Neuronal stem cell (in vitro differentiated cells): ENCODE data around the gene SPCS1. TPM values are rescaled to one million over a fixed set of nuclear protein-coding genes. Genes with fewer than 3 reads are reported as not detected.

Experiments used
- DNase-seq: peaks from one replicate; pipeline ENCODE4 v3.0.0-alpha.2; 2013; ENCODE audit warnings: low spot score
- H2AFZ ChIP-seq: one replicate; pipeline ENCODE4 v1.6.1; 2013; ENCODE audit warnings: mild to moderate bottlenecking, low read length, inconsistent platforms
- H2AK5ac ChIP-seq: 2 replicates; pipeline ENCODE4 v1.6.1; 2013; ENCODE audit warnings: low read depth, mild to moderate bottlenecking, inconsistent platforms, low read length, moderate library complexity, mixed read lengths
- H2BK120ac ChIP-seq: 2 replicates; pipeline ENCODE4 v1.6.1; 2013; ENCODE audit warnings: low read depth, mild to moderate bottlenecking, inconsistent platforms, low read length, moderate library complexity, mixed read lengths
- H2BK12ac ChIP-seq: one replicate; pipeline ENCODE4 v1.6.1; 2013; ENCODE audit warnings: low read length, inconsistent platforms
- H2BK15ac ChIP-seq: 2 replicates; pipeline ENCODE4 v1.6.1; 2013; ENCODE audit warnings: mild to moderate bottlenecking, low read length, inconsistent platforms, mixed read lengths
- H2BK5ac ChIP-seq: one replicate; pipeline ENCODE4 v1.6.1; 2013; ENCODE audit warnings: inconsistent platforms, mild to moderate bottlenecking, low read length, moderate library complexity
- H3K14ac ChIP-seq: one replicate; pipeline ENCODE4 v1.6.1; 2013; ENCODE audit warnings: low read length, inconsistent platforms
- H3K18ac ChIP-seq: 2 replicates; pipeline ENCODE4 v1.6.1; 2013; ENCODE audit warnings: low read length, inconsistent platforms
- H3K23ac ChIP-seq: 2 replicates; pipeline ENCODE4 v1.6.1; 2013; ENCODE audit warnings: low read depth, mild to moderate bottlenecking, mixed read lengths, low read length, inconsistent platforms; ENCODE audit not compliant: poor library complexity
- H3K27ac ChIP-seq: replicated peaks from 3 replicates; pipeline ENCODE4 v1.5.1; 2013; ENCODE audit warnings: low read length, inconsistent platforms
- H3K27me3 ChIP-seq, 3 experiments: 2 replicates each; pipeline ENCODE4 v1.6.1; 2013; ENCODE audit warnings: low read length in 3 of 3, mild to moderate bottlenecking in 2 of 3, inconsistent platforms in 1 of 3, low read depth in 1 of 3, mixed read lengths in 1 of 3, moderate library complexity in 1 of 3; ENCODE audit not compliant: control insufficient read depth in 3 of 3, insufficient read depth in 3 of 3
- H3K36me3 ChIP-seq, 2 donors: replicated peaks in 1 of 2; 2 replicates each; pipeline ENCODE4 v1.6.1; 2013; ENCODE audit warnings: low read length in 2 of 2; ENCODE audit not compliant: control insufficient read depth in 2 of 2, insufficient read depth in 2 of 2
- H3K4ac ChIP-seq: 2 replicates; pipeline ENCODE4 v1.6.1; 2013; ENCODE audit warnings: inconsistent platforms, mild to moderate bottlenecking, low read length, moderate library complexity
- H3K4me1 ChIP-seq, 2 donors: 1 replicate in 1 of 2; 2 replicates in 1 of 2; pipeline ENCODE4 v1.6.1; 2013; ENCODE audit warnings: low read length in 2 of 2, low read depth in 1 of 2; ENCODE audit not compliant: control insufficient read depth in 2 of 2, insufficient read depth in 1 of 2
- H3K4me2 ChIP-seq: one replicate; pipeline ENCODE4 v1.6.1; 2013; ENCODE audit warnings: mild to moderate bottlenecking, low read length, inconsistent platforms; ENCODE audit not compliant: insufficient read depth, poor library complexity, severe bottlenecking
- H3K4me3 ChIP-seq, 2 donors: 2 replicates each; pipeline ENCODE4 v1.5.1; 2013; ENCODE audit warnings: low read length in 2 of 2, mild to moderate bottlenecking in 2 of 2, inconsistent platforms in 1 of 2, moderate library complexity in 1 of 2
- H3K79me1 ChIP-seq: one replicate; pipeline ENCODE4 v1.6.1; 2013; ENCODE audit warnings: low read depth, mild to moderate bottlenecking, inconsistent platforms, low read length, moderate library complexity
- H3K9ac ChIP-seq: one replicate; pipeline ENCODE4 v1.6.1; 2013; ENCODE audit warnings: mild to moderate bottlenecking, low read depth, low read length, inconsistent platforms; ENCODE audit not compliant: poor library complexity
- H3K9me3 ChIP-seq, 2 donors: replicated peaks in 1 of 2; 2 replicates each; pipeline versions ENCODE3 to v1.6.1; 2013; ENCODE audit warnings: low read length in 2 of 2, mild to moderate bottlenecking in 2 of 2, inconsistent platforms in 1 of 2, low read depth in 1 of 2, mixed read lengths in 1 of 2, moderate library complexity in 1 of 2; ENCODE audit not compliant: control insufficient read depth in 2 of 2, insufficient read depth in 1 of 2
- H4K8ac ChIP-seq: one replicate; pipeline ENCODE4 v1.6.1; 2013; ENCODE audit warnings: low read depth, mild to moderate bottlenecking, inconsistent platforms, low read length, moderate library complexity
- H4K91ac ChIP-seq: one replicate; pipeline ENCODE4 v1.6.1; 2013; ENCODE audit warnings: low read length, low read depth, mild to moderate bottlenecking, inconsistent platforms; ENCODE audit not compliant: poor library complexity
- WGBS, 2 donors: extraction: QIAGEN DNeasy Blood & Tissue Kit; methylation state at CpG; one replicate each; pipeline ENCODE4 v1.1.7; 2013; ENCODE audit warnings: missing lambda C conversion rate in 2 of 2, mixed read lengths in 1 of 2; ENCODE audit not compliant: insufficient read length in 2 of 2, insufficient replicate concordance in 1 of 2; ENCODE audit errors: extremely low coverage in 2 of 2; 5-methylcytosine and 5-hydroxymethylcytosine counted together
- small RNA-seq: library from polyadenylated mRNA; stranded (forward); fragments of <200 nt; extraction: miRNeasy Mini kit (QIAGEN cat#:217004); gene quantifications from one replicate; pipeline ENCODE3, GENCODE V24; 2013; ENCODE audit not compliant: insufficient read depth

Gene SPCS1

DNA sequence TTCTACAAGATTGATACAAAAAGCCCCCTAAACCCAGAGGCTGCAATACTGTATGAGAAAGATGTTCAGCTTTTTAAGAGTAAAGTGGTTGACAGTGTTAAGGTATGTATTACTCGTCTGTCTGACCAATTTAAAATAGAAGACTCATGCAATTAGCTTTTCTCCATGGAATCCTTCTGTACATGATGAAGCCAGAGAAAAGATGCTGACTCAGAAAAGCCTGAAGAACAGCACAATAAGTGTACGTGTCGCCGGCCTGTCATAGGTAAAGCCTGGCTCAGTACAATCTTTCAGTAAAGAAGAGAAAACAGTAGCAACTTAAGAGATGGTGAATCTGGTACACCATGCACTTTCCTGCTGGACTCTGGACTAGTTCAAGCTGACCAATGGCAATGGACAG, 48.5 kb downstream of the SPCS1 start:
- Histone ChIP-seq H3K23ac (no peak overlapping the region), H4K8ac (no peak overlapping the region), H3K4me2 (no peak overlapping the region), H3K27ac (no peak overlapping the region), H2AFZ (no peak overlapping the region), H3K27me3 (no peaks in the 10 kb centered on the region), H3K9ac (no peak overlapping the region), H3K9me3 (no peaks in the 10 kb centered on the region), H2BK5ac (no peak overlapping the region), H3K4me3 (no peak overlapping the region), H3K14ac (no peak overlapping the region), H3K18ac (no peak overlapping the region), H3K79me1 (no peaks in the 10 kb centered on the region), H3K36me3 (peaks cover 18 to 95% of the 10 kb centered on the region in 2 donors), H2BK12ac (no peak overlapping the region), H2BK120ac (no peak overlapping the region), H3K4ac (no peak overlapping the region), H2AK5ac (no peak overlapping the region), H3K4me1 (no peaks in the 10 kb centered on the region), H2BK15ac (no peak overlapping the region), H4K91ac (no peak overlapping the region)
- no peak for DNase-seq
- no CpG with 5 or more reads among the region's 4 CpGs for WGBS, 2 donors

DNA sequence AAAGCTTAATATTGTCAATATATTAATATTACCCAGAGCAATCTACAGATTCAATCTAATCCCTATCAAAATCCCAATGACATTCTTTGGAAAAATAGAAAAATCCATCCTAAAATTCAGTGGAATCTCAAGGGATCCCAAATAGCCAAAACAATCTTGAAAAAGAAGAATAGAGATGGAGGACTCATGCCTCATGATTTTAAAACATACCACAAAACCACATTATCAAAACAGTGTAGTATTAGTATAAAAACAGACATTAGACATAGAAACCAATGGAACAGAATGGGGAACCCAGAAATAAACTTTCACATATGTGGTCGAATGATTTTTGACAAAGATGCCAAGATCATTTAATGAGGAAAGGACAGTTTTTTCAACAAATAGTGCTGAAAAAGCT, 50.2 kb downstream of the SPCS1 start:
- H2BK12ac ChIP-seq: no peak overlapping the region
- H3K4me1 ChIP-seq: no peaks in the 10 kb centered on the region
- no peak overlapping the region for H2AK5ac ChIP-seq
- no peak overlapping the region for H3K4me2 ChIP-seq
- no peak overlapping the region for H2AFZ ChIP-seq
- H4K8ac ChIP-seq: no peak overlapping the region
- H2BK120ac ChIP-seq: no peak overlapping the region
- no peak overlapping the region for H2BK15ac ChIP-seq
- no peak overlapping the region for H2BK5ac ChIP-seq
- no peak overlapping the region for H3K9ac ChIP-seq
- H3K23ac ChIP-seq: no peak overlapping the region
- no peaks in the 10 kb centered on the region for H3K79me1 ChIP-seq
- no peaks in the 10 kb centered on the region for H3K27me3 ChIP-seq
- WGBS, 2 donors: no CpG with 5 or more reads among the region's 1 CpG
- H3K4ac ChIP-seq: no peak overlapping the region
- DNase-seq: no peak
- no peak overlapping the region for H3K14ac ChIP-seq
- no peak overlapping the region for H4K91ac ChIP-seq
- no peak overlapping the region for H3K27ac ChIP-seq
- H3K4me3 ChIP-seq: no peak overlapping the region
- H3K18ac ChIP-seq: no peak overlapping the region
- H3K9me3 ChIP-seq: no peaks in the 10 kb centered on the region
- peaks cover 12 to 94% of the 10 kb centered on the region in 2 donors for H3K36me3 ChIP-seq

Small RNA genes within 50 kb of the gene (small RNA-seq; reads per million reads assigned to genes)
- gene AC006254.2: not detected
- 1,631 reads per million, percentile 99 among the genes with 10 or more reads in this experiment for gene RF00569
- gene RF01183: not detected
- 2.4 reads per million for gene SNORD19
- not detected for gene SNORD19B
- gene SNORD69: 4,787 reads per million, percentile 100 among the genes with 10 or more reads in this experiment
